Esophagus muscularis mucosa (tissue), 3 donors: ENCODE results near the gene PTPRZ1.

Experiments used
- CTCF ChIP-seq, 3 experiments: fragments of 200-600 bp in 2 of 3; fragments of 450-650 bp in 1 of 3; sonication (generic) in 2 of 3; IDR thresholded peaks; one replicate each; pipeline ENCODE4 v1.5.1; 2017 to 2019; ENCODE audit warnings: antibody characterized with exemption in 3 of 3, mild to moderate bottlenecking in 2 of 3, moderate library complexity in 1 of 3
- POLR2A ChIP-seq: fragments of 450-650 bp; IDR thresholded peaks from one replicate; pipeline ENCODE4 v1.6.1; 2017; ENCODE audit warnings: antibody characterized with exemption, moderate library complexity, mild to moderate bottlenecking, low read depth

GRCh38 chr7:121909716-121910345 is 36.9 kb downstream of the PTPRZ1 start:
- TF ChIP-seq CTCF (IDR thresholded peaks at IDR 0.05) = no peak
- no peak for TF ChIP-seq POLR2A
